OCI-LY1 (cell line): ENCODE measurements around the gene CIB4.

ENCODE experiments used
- H2AFZ ChIP-seq: fragments of 200-600 bp; sonication (generic), shearing (Covaris generic); 2 replicates; pipeline ENCODE4 v1.6.0; 2014; ENCODE audit warnings: antibody characterized with exemption, mild to moderate bottlenecking, low read length
- H3F3A ChIP-seq: fragments of 200-600 bp; sonication (generic), shearing (Covaris generic); 2 replicates; pipeline ENCODE4 v1.6.0; 2014; ENCODE audit warnings: mild to moderate bottlenecking, antibody characterized with exemption, low read length, moderate library complexity; ENCODE audit not compliant: insufficient read depth
- H3K27ac ChIP-seq: fragments of 200-600 bp; sonication (generic); 2 replicates; pipeline ENCODE4 v1.5.1; 2014; ENCODE audit warnings: low read length, mixed run types, mild to moderate bottlenecking, low read depth; ENCODE audit not compliant: poor library complexity, severe bottlenecking
- H3K27me3 ChIP-seq: fragments of 200-600 bp; sonication (generic); 2 replicates; pipeline ENCODE4 v1.6.0; 2014; ENCODE audit warnings: antibody characterized with exemption, mild to moderate bottlenecking, low read length, moderate library complexity; ENCODE audit not compliant: insufficient read depth
- H3K36me3 ChIP-seq: fragments of 200-600 bp; sonication (generic); 2 replicates; pipeline ENCODE4 v1.6.1; 2014; ENCODE audit warnings: mild to moderate bottlenecking, antibody characterized with exemption, low read length, moderate library complexity, mixed read lengths; ENCODE audit not compliant: insufficient read depth
- H3K4me1 ChIP-seq: fragments of 200-600 bp; sonication (generic); 2 replicates; pipeline ENCODE4 v1.5.1; 2014; ENCODE audit warnings: mild to moderate bottlenecking, low read length, moderate library complexity; ENCODE audit not compliant: insufficient read depth, severe bottlenecking
- H3K4me2 ChIP-seq: fragments of 200-600 bp; sonication (generic), shearing (Covaris generic); 2 replicates; pipeline ENCODE4 v1.6.1; 2014; ENCODE audit warnings: low read length
- H3K4me3 ChIP-seq: fragments of 200-600 bp; sonication (generic); 2 replicates; pipeline ENCODE4 v1.5.1; 2014; ENCODE audit warnings: low read length, low read depth, mild to moderate bottlenecking, mixed read lengths; ENCODE audit not compliant: poor library complexity, severe bottlenecking
- H3K79me2 ChIP-seq: fragments of 200-600 bp; shearing (Covaris generic); 2 replicates; pipeline ENCODE4 v1.6.1; 2016; ENCODE audit warnings: mixed run types, low read length, mixed read lengths; ENCODE audit not compliant: insufficient read depth
- H3K9ac ChIP-seq: fragments of 200-600 bp; sonication (generic), shearing (Covaris generic); 2 replicates; pipeline ENCODE4 v1.6.1; 2014; ENCODE audit warnings: mild to moderate bottlenecking, low read length, mixed read lengths
- H3K9me2 ChIP-seq: fragments of 200-600 bp; sonication (generic), shearing (Covaris generic); 2 replicates; pipeline ENCODE4 v1.6.1; 2014; ENCODE audit warnings: low read depth, mild to moderate bottlenecking, low read length, mixed read lengths
- H3K9me3 ChIP-seq: fragments of 200-600 bp; shearing (Covaris generic); 2 replicates; pipeline ENCODE4 v1.6.1; 2014; ENCODE audit warnings: low read length, mixed read lengths
- H4K20me1 ChIP-seq: fragments of 200-600 bp; sonication (generic), shearing (Covaris generic); 2 replicates; pipeline ENCODE4 v1.6.0; 2016; ENCODE audit warnings: mild to moderate bottlenecking, low read length; ENCODE audit not compliant: insufficient read depth
- EZH2 ChIP-seq: fragments of 200-600 bp; sonication (generic), shearing (Covaris generic); IDR thresholded peaks from 2 replicates; pipeline ENCODE4 v1.8.0; 2017; ENCODE audit warnings: borderline replicate concordance, mixed run types, mild to moderate bottlenecking, antibody characterized with exemption, low read length, moderate library complexity, mixed read lengths
- TF ChIP-seq, protein P1 (sequence below): fragments of 200-600 bp; sonication (generic), shearing (Covaris generic); IDR thresholded peaks from 2 replicates; pipeline ENCODE4 v1.5.1; 2017; ENCODE audit warnings: mild to moderate bottlenecking, antibody characterized with exemption, low read length, moderate library complexity, mixed read lengths

The CIB4 gene

DNA sequence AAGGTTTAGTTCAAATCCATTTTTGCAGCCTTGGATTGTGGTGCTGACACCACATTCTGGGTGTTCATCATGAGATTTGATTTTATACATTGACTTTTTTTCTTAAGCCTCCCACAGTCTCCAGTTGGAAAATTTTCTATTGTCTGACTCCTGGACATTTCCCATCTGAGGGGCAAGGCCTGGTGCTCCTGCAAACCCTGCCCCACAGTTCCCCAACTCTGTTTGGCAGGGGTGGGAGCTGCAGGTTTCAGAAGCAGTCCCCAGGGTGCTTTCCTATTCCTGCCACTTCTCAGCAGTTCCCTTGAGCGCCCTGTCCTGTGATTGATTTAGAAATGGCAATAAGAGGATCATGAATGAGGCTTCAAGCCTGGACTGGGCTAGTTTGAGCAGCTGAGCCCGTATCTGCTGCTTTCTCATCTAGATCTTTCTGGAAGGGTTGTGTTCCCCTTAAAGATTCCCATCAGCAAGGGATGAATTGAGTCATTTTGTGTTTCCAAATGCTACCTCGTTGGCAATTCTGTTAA is 77.0 kb downstream of the CIB4 start:
- Histone ChIP-seq H3K9ac (no peak overlapping the region), H3K4me1 (no peaks in the 10 kb centered on the region), H3K4me2 (no peak overlapping the region), H3K79me2 (no peaks in the 10 kb centered on the region), H3K27me3 (0 out of 2 replicates have a peak, but pooled peaks cover 4% of the 10 kb centered on the region), H3K9me3 (no peaks in the 10 kb centered on the region), H3K9me2 (no peaks in the 10 kb centered on the region), H4K20me1 (no peaks in the 10 kb centered on the region), H3K27ac (no peak overlapping the region), H3K4me3 (no peak overlapping the region), H3K36me3 (no peaks in the 10 kb centered on the region), H2AFZ (no peak overlapping the region), H3F3A (no peaks in the 10 kb centered on the region)
- TF ChIP-seq, protein P1, sequence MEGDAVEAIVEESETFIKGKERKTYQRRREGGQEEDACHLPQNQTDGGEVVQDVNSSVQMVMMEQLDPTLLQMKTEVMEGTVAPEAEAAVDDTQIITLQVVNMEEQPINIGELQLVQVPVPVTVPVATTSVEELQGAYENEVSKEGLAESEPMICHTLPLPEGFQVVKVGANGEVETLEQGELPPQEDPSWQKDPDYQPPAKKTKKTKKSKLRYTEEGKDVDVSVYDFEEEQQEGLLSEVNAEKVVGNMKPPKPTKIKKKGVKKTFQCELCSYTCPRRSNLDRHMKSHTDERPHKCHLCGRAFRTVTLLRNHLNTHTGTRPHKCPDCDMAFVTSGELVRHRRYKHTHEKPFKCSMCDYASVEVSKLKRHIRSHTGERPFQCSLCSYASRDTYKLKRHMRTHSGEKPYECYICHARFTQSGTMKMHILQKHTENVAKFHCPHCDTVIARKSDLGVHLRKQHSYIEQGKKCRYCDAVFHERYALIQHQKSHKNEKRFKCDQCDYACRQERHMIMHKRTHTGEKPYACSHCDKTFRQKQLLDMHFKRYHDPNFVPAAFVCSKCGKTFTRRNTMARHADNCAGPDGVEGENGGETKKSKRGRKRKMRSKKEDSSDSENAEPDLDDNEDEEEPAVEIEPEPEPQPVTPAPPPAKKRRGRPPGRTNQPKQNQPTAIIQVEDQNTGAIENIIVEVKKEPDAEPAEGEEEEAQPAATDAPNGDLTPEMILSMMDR = no peak
- no peak for TF ChIP-seq EZH2

GRCh38 chr2:26563686-26564085 is 77.5 kb downstream of the CIB4 start:
- H3K9me3 ChIP-seq = no peaks in the 10 kb centered on the region
- no peak overlapping the region for H3K9ac ChIP-seq
- no peak overlapping the region for H2AFZ ChIP-seq
- no peaks in the 10 kb centered on the region for H4K20me1 ChIP-seq
- no peak overlapping the region for H3K4me3 ChIP-seq
- no peaks in the 10 kb centered on the region for H3K79me2 ChIP-seq
- H3K4me2 ChIP-seq = no peak overlapping the region
- H3K9me2 ChIP-seq = no peaks in the 10 kb centered on the region
- H3K36me3 ChIP-seq = no peaks in the 10 kb centered on the region
- H3K4me1 ChIP-seq = no peaks in the 10 kb centered on the region
- TF ChIP-seq, protein P1 = no peak
- TF ChIP-seq EZH2 = no peak
- H3F3A ChIP-seq = no peaks in the 10 kb centered on the region
- H3K27ac ChIP-seq = no peak overlapping the region
- 0 out of 2 replicates have a peak, but pooled peaks cover 4% of the 10 kb centered on the region for H3K27me3 ChIP-seq

- no peaks in the 10 kb centered on the region for H3K4me1 ChIP-seq
- H4K20me1 ChIP-seq = no peaks in the 10 kb centered on the region
- no peaks in the 10 kb centered on the region for H3K9me2 ChIP-seq
- no peak overlapping the region for H2AFZ ChIP-seq
- H3K79me2 ChIP-seq = no peaks in the 10 kb centered on the region
- H3K27ac ChIP-seq = no peak overlapping the region
- H3K4me3 ChIP-seq = no peak overlapping the region
- no peaks in the 10 kb centered on the region for H3K36me3 ChIP-seq
- no peak overlapping the region for H3K4me2 ChIP-seq
- H3F3A ChIP-seq = no peaks in the 10 kb centered on the region
- 0 out of 2 replicates have a peak, but pooled peaks cover 4% of the 10 kb centered on the region for H3K27me3 ChIP-seq
- no peak overlapping the region for H3K9ac ChIP-seq
- H3K9me3 ChIP-seq = no peaks in the 10 kb centered on the region
- TF ChIP-seq EZH2 = no peak
- TF ChIP-seq, protein P1 = no peak
Measured at GRCh38 chr2:26562811-26563645, 78.1 kb downstream of the CIB4 start.
